ENCODE measurements around the gene RENBP. TPM values are rescaled to one million over a fixed set of nuclear protein-coding genes. Genes with fewer than 3 reads are reported as not detected.

RENBP gene
- total and polyA plus RNA-seq, 9 of the 15 experiments (the other 6 are each of a cell fraction or from before 2014, with no cell fraction given) = 0.07 to 14.8 (median 10.6) TPM; not detected in 1

DNA sequence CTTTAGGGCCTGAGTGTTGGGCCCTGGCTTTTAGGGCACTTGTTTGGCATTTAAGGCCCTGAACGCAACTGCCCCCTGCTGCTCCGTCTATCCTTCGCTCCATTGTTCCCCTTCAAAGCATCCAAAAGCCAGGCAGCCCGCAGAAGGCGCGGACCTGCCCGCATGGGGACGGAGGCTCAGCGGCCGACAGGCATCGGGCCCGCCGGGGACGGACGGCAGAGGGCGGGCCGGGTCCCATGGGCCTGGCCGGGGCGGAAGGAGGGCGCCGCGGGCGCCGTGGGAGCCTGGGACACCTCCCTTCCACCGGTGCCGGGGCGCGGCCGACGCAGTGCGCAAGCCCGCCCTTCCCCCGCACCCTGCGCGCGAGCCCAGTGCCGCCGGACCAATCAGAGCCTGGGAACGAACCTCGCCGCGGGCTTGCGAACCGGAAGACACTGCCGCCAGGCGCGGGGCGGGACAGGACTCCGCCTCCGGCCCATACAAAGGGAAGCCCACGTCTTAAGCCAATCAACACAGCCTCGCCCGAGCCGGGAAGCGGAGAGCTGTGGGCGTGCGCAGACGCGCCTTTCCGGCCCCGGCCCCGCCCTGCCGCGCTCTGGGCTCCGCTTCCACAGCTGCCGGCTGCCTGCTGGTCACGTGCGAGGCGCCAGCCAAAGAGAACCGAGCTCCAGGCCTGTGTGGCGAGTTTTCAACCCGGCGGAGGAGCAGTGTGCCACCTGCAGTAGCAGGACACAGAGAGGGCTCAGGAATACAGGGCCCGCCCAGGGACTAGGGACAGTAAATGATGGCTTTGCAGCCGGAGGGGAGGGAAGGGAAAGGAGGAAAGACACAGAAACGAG is 16.3 kb downstream of the RENBP start (continued):
- TF ChIP-seq, protein P1, sequence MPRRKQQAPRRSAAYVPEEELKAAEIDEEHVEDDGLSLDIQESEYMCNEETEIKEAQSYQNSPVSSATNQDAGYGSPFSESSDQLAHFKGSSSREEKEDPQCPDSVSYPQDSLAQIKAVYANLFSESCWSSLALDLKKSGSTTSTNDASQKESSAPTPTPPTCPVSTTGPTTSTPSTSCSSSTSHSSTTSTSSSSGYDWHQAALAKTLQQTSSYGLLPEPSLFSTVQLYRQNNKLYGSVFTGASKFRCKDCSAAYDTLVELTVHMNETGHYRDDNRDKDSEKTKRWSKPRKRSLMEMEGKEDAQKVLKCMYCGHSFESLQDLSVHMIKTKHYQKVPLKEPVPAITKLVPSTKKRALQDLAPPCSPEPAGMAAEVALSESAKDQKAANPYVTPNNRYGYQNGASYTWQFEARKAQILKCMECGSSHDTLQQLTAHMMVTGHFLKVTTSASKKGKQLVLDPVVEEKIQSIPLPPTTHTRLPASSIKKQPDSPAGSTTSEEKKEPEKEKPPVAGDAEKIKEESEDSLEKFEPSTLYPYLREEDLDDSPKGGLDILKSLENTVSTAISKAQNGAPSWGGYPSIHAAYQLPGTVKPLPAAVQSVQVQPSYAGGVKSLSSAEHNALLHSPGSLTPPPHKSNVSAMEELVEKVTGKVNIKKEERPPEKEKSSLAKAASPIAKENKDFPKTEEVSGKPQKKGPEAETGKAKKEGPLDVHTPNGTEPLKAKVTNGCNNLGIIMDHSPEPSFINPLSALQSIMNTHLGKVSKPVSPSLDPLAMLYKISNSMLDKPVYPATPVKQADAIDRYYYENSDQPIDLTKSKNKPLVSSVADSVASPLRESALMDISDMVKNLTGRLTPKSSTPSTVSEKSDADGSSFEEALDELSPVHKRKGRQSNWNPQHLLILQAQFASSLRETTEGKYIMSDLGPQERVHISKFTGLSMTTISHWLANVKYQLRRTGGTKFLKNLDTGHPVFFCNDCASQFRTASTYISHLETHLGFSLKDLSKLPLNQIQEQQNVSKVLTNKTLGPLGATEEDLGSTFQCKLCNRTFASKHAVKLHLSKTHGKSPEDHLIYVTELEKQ (CRISPR knock-in tag; IDR thresholded peaks at IDR 0.05) = no peak
- TF ChIP-seq, protein P2, sequence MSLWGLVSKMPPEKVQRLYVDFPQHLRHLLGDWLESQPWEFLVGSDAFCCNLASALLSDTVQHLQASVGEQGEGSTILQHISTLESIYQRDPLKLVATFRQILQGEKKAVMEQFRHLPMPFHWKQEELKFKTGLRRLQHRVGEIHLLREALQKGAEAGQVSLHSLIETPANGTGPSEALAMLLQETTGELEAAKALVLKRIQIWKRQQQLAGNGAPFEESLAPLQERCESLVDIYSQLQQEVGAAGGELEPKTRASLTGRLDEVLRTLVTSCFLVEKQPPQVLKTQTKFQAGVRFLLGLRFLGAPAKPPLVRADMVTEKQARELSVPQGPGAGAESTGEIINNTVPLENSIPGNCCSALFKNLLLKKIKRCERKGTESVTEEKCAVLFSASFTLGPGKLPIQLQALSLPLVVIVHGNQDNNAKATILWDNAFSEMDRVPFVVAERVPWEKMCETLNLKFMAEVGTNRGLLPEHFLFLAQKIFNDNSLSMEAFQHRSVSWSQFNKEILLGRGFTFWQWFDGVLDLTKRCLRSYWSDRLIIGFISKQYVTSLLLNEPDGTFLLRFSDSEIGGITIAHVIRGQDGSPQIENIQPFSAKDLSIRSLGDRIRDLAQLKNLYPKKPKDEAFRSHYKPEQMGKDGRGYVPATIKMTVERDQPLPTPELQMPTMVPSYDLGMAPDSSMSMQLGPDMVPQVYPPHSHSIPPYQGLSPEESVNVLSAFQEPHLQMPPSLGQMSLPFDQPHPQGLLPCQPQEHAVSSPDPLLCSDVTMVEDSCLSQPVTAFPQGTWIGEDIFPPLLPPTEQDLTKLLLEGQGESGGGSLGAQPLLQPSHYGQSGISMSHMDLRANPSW (CRISPR knock-in tag; IDR thresholded peaks at IDR 0.05) = no peak
- peak; percentile 50; the same call in 1 of the 2 replicates for TF ChIP-seq POLR2AphosphoS5 (IDR thresholded peaks at IDR 0.05; ENCODE audit: control insufficient read depth, insufficient read depth, low read depth, low read length)
- no peak for TF ChIP-seq ZNF707 (CRISPR knock-in tag; conservative IDR thresholded peaks at IDR 0.05)
- TF ChIP-seq MYNN (IDR thresholded peaks at IDR 0.05) = peak; percentile 41; the same call in 1 of the 2 replicates
- TF ChIP-seq MYNN (CRISPR knock-in tag; IDR thresholded peaks at IDR 0.05) = no peak
- TF ChIP-seq, protein P3, sequence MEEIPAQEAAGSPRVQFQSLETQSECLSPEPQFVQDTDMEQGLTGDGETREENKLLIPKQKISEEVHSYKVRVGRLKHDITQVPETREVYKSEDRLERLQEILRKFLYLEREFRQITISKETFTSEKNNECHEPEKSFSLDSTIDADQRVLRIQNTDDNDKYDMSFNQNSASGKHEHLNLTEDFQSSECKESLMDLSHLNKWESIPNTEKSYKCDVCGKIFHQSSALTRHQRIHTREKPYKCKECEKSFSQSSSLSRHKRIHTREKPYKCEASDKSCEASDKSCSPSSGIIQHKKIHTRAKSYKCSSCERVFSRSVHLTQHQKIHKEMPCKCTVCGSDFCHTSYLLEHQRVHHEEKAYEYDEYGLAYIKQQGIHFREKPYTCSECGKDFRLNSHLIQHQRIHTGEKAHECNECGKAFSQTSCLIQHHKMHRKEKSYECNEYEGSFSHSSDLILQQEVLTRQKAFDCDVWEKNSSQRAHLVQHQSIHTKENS (CRISPR knock-in tag; IDR thresholded peaks at IDR 0.05) = no peak
- no peak for TF ChIP-seq HMG20A (CRISPR knock-in tag; conservative IDR thresholded peaks at IDR 0.05)
- peak; percentile 85 for TF ChIP-seq TOE1 (IDR thresholded peaks at IDR 0.05; ENCODE audit: borderline replicate concordance)
- no peak for TF ChIP-seq TOE1 (CRISPR knock-in tag; IDR thresholded peaks at IDR 0.05; ENCODE audit: borderline replicate concordance, low read depth)
- TF ChIP-seq ZNF561 (CRISPR knock-in tag; conservative IDR thresholded peaks at IDR 0.05) = no peak
- TF ChIP-seq ZBTB1 (CRISPR knock-in tag; IDR thresholded peaks at IDR 0.05; ENCODE audit: borderline replicate concordance, low read depth) = no peak
- no peak for TF ChIP-seq TCFL5 (CRISPR knock-in tag; conservative IDR thresholded peaks at IDR 0.05)
- TF ChIP-seq FOXK2 (conservative IDR thresholded peaks at IDR 0.05 in 1 of 2, IDR thresholded peaks at IDR 0.05 in 1 of 2; ENCODE audit: low read depth in 2 of 2) = peak; percentile 56 to 75; a peak in 3 of 4 replicates
- TF ChIP-seq MAFG (tag; conservative IDR thresholded peaks at IDR 0.05) = no peak
- TF ChIP-seq COPS2 (conservative IDR thresholded peaks at IDR 0.05) = no peak
- TF ChIP-seq DACH1 (IDR thresholded peaks at IDR 0.05; ENCODE audit: partially characterized antibody) = peak; percentile 57
